ENCODE measurements around the gene ST7. TPM values are rescaled to one million over a fixed set of nuclear protein-coding genes. Genes with fewer than 3 reads are reported as not detected.
A peak's percentile ranks its signal among the peaks of the same experiment; 100 is the strongest.

Gene ST7
- total RNA-seq, 2 donors from 2014 or later: 24.6 to 34.3 TPM

DNA sequence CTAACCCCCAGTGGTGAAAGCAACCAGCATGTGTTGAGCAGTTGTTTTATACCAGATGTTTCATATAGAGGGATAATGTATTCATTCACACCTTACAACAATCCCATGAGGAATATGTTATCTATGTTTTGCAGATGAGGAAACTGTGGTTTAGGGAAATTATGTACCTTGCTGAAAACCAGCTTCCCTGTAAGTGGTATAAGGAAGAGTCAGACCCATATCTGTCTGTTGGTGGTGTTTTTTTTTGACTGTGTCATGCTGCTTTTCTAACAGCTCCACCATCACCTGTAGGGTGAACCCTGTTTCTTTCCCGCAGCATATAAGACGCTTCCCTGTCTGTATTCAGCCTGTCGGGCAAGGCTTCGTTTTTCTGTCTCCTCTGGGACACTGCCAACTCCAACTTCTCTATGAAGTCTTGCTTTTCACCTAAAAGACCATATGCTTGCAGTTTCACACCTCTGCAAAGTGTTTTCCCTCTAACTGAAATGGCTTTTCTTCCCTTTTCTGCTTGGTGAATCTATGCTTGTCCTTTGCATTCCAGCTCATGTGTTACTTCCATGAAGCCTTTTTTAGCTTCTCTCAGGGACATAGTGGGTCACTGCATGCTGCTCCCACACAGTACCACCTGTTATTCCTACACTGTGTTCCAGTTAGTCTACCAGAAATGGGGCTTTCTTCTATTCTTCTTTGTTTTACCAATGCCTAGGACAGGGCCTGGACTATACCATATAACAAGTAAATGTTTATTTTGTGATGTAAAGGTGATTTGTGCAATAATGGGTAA is 92.8 kb downstream of the ST7 start:
- no peak overlapping the region for H3K27ac ChIP-seq
- H3K4me1 ChIP-seq: peaks cover 30% of the 10 kb centered on the region
- H3K4me3 ChIP-seq: no peak overlapping the region
- H3K36me3 ChIP-seq (replicated peaks in 1 of 2; ENCODE audit: insufficient read depth in 1 of 2, low read depth in 2 of 2): no peaks in the 10 kb centered on the region
- intact Hi-C loops (cut with DNase I): no loop called here
- no peaks in the 10 kb centered on the region for H3K9me3 ChIP-seq
- no peak for ATAC-seq
- H3K27me3 ChIP-seq: no peaks in the 10 kb centered on the region
- 73 to 78% methylated on average over 4 of the region's 4 CpGs for WGBS, 2 donors
- no peak for DNase-seq
- TF ChIP-seq CTCF (IDR thresholded peaks at IDR 0.05): no peak
- TF ChIP-seq POLR2A (IDR thresholded peaks at IDR 0.05): no peak

DNA sequence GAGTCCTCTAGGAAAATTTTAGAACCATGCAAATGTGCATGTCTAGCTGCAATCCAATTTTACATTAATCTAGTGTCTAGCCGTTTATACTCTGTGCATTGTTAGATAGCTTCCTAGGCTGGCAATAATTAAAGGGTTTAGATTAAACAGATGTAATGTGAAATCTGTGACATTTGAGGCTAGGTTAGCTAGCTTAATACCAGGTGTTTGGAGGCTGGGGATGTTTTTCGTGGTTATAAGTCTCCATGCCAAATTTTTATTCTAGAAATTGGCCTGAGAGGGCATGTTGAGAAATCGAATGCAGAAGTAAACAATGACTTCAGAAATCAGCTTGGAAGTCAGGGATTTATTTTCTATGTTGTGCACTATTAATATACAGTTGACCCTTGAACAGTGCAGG is 94.2 kb downstream of the ST7 start:
- Histone ChIP-seq H3K4me3 (no peak overlapping the region), H3K9me3 (no peaks in the 10 kb centered on the region), H3K4me1 (peaks cover 30% of the 10 kb centered on the region), H3K27ac (peak overlapping the region in 2 of 4 donors; percentile 20 to 39), H3K36me3 (replicated peaks in 1 of 2; ENCODE audit: insufficient read depth in 1 of 2, low read depth in 2 of 2) (no peaks in the 10 kb centered on the region), H3K27me3 (no peaks in the 10 kb centered on the region)
- ATAC-seq (peak; percentile 35), DNase-seq (no peak)
- intact Hi-C loops (cut with DNase I): no loop called here
- TF ChIP-seq CTCF (IDR thresholded peaks at IDR 0.05) (no peak), POLR2A (IDR thresholded peaks at IDR 0.05) (no peak)
- 11 to 15% methylated on average over 3 of the region's 3 CpGs for WGBS, 2 donors

DNA sequence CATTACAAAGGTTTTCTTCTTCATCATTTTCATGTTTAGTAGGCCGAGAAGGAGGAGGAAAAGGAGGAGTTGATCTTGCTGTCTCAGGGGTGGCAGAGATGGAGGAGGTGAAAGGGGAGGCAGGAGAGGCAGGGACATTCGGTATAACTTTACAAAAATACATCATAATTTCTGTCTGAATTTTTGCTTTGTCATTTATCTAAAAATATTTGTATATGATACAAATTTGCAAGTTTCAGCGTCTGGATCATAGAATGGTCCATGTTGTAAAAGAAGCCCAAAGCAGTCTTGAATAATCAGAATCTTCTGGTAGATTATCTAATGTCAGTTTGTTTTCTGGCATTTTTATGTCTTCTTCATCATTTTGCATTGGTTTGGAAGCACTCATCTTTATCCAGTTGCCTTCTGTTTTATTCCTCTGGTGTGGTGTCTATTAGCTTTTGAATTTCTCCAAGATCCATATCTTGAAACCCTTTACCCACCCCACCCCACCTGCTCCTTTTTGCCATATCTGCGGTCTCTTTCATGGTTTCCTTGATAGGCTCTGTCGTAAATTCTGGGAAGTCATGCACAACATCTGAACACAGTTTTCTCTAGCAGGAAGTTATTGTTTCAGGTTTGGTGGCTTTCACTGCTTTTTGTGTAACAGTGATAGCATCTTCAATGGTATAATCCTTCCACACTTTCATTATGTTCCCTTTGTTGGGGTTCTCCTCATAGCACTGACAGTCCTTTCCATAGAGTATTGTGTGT is 95.0 kb downstream of the ST7 start:
- no peak overlapping the region for H3K27ac ChIP-seq
- no peak overlapping the region for H3K4me3 ChIP-seq
- no peak for DNase-seq
- H3K4me1 ChIP-seq: peaks cover 27% of the 10 kb centered on the region
- no peaks in the 10 kb centered on the region for H3K9me3 ChIP-seq
- no peak for ATAC-seq
- WGBS, 2 donors: 78 to 86% methylated on average over 5 of the region's 5 CpGs
- intact Hi-C loops (cut with DNase I): no loop called here
- H3K36me3 ChIP-seq (replicated peaks in 1 of 2; ENCODE audit: insufficient read depth in 1 of 2, low read depth in 2 of 2): no peaks in the 10 kb centered on the region
- no peaks in the 10 kb centered on the region for H3K27me3 ChIP-seq
- no peak for TF ChIP-seq CTCF (IDR thresholded peaks at IDR 0.05)
- no peak for TF ChIP-seq POLR2A (IDR thresholded peaks at IDR 0.05)

GRCh38 chr7:117048882-117049281 is 95.6 kb downstream of the ST7 start:
- WGBS, 2 donors: 55 to 62% methylated on average over 3 of the region's 3 CpGs
- Histone ChIP-seq H3K4me1 (peaks cover 24% of the 10 kb centered on the region), H3K9me3 (no peaks in the 10 kb centered on the region), H3K4me3 (no peak overlapping the region), H3K36me3 (replicated peaks in 1 of 2; ENCODE audit: insufficient read depth in 1 of 2, low read depth in 2 of 2) (no peaks in the 10 kb centered on the region), H3K27me3 (no peaks in the 10 kb centered on the region), H3K27ac (no peak overlapping the region)
- TF ChIP-seq POLR2A (IDR thresholded peaks at IDR 0.05) (no peak), CTCF (IDR thresholded peaks at IDR 0.05) (no peak)
- DNase-seq (no peak), ATAC-seq (no peak)
- intact Hi-C loops (cut with DNase I): no loop called here
